ENCODE measurements around the gene NPAS3.

NPAS3 gene

GRCh38 chr14:33218026-33218425 lies 279.3 kb downstream of the NPAS3 start:
- no peak for TF ChIP-seq CTCF (IDR thresholded peaks at IDR 0.05; ENCODE audit: borderline replicate concordance, insufficient read depth, low read depth, low read length)
- no peak overlapping the region for H3K4me3 ChIP-seq (ENCODE audit: low read depth, low read length)

GRCh38 chr14:33219957-33220356 lies 281.3 kb downstream of the NPAS3 start:
- TF ChIP-seq CTCF (IDR thresholded peaks at IDR 0.05; ENCODE audit: borderline replicate concordance, insufficient read depth, low read depth, low read length) = no peak
- no peak overlapping the region for H3K4me3 ChIP-seq (ENCODE audit: low read depth, low read length)

GRCh38 chr14:33229269-33229929 lies 290.7 kb downstream of the NPAS3 start:
- H3K4me3 ChIP-seq (ENCODE audit: low read depth, low read length) = no peak overlapping the region
- TF ChIP-seq CTCF (IDR thresholded peaks at IDR 0.05; ENCODE audit: borderline replicate concordance, insufficient read depth, low read depth, low read length) = no peak

- no peak for TF ChIP-seq CTCF (IDR thresholded peaks at IDR 0.05; ENCODE audit: borderline replicate concordance, insufficient read depth, low read depth, low read length)
- no peak overlapping the region for H3K4me3 ChIP-seq (ENCODE audit: low read depth, low read length)
Measured at GRCh38 chr14:33230021-33230420, 291.3 kb downstream of the NPAS3 start.

GRCh38 chr14:33232031-33232430 lies 293.4 kb downstream of the NPAS3 start:
- no peak for TF ChIP-seq CTCF (IDR thresholded peaks at IDR 0.05; ENCODE audit: borderline replicate concordance, insufficient read depth, low read depth, low read length)
- no peak overlapping the region for H3K4me3 ChIP-seq (ENCODE audit: low read depth, low read length)

GRCh38 chr14:33237115-33237740 lies 298.5 kb downstream of the NPAS3 start:
- no peak for TF ChIP-seq CTCF (IDR thresholded peaks at IDR 0.05; ENCODE audit: borderline replicate concordance, insufficient read depth, low read depth, low read length)
- H3K4me3 ChIP-seq (ENCODE audit: low read depth, low read length) = no peak overlapping the region

- H3K4me3 ChIP-seq (ENCODE audit: low read depth, low read length) = no peak overlapping the region
- no peak for TF ChIP-seq CTCF (IDR thresholded peaks at IDR 0.05; ENCODE audit: borderline replicate concordance, insufficient read depth, low read depth, low read length)
Measured at GRCh38 chr14:33239465-33239864, 300.8 kb downstream of the NPAS3 start.

Measured in GM12875 (cell line).